ENCODE results near the gene TSC22D1. TPM values are rescaled to one million over a fixed set of nuclear protein-coding genes. Genes with fewer than 3 reads are reported as not detected.

TSC22D1 gene
- total and polyA plus RNA-seq, 2 experiments from 2014 or later: 173 to 195 TPM

DNA sequence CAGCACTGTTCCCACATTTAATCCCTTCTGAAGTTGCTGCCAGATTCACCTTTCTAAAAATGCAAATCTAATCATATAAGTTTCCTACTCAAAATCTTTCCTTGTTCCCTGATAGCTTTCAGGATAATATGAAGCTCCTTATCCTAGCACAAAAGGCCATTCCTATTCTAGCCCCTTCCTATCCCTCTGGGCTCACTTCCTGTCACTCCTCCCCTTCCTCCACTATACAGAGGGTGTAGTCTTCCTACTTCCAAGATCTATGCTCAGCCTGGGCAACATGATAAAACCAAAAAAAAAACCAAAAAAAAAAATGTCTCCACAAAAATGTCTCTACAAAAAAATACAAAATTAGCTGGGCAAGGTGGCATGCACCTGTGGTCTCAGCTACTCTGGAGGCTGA is 78.3 kb downstream of the TSC22D1 start:
- Histone ChIP-seq H3K4me2 (no peak overlapping the region), H3K9me3 (ENCODE audit: low read depth) (no peaks in the 10 kb centered on the region), H2AFZ (no peak overlapping the region), H3K27me3 (no peaks in the 10 kb centered on the region), H3K36me3 (replicated peaks; ENCODE audit: insufficient read depth, low read depth) (no peaks in the 10 kb centered on the region), H3K4me3 (no peak overlapping the region), H4K20me1 (ENCODE audit: insufficient read depth, poor library complexity, severe bottlenecking) (no peaks in the 10 kb centered on the region), H3K79me2 (peaks cover 17% of the 10 kb centered on the region), H3K4me1 (ENCODE audit: insufficient read depth) (no peaks in the 10 kb centered on the region), H3K27ac (no peak overlapping the region), H3K9me2 (replicated peaks; ENCODE audit: insufficient read depth) (no peaks in the 10 kb centered on the region)
- DNase-seq (ENCODE audit: low spot score): no peak
- TF ChIP-seq EZH2phosphoT487 (IDR thresholded peaks at IDR 0.05; ENCODE audit: low read depth, severe bottlenecking, unreplicated experiment): no peak
- TF ChIP-seq, protein P1, sequence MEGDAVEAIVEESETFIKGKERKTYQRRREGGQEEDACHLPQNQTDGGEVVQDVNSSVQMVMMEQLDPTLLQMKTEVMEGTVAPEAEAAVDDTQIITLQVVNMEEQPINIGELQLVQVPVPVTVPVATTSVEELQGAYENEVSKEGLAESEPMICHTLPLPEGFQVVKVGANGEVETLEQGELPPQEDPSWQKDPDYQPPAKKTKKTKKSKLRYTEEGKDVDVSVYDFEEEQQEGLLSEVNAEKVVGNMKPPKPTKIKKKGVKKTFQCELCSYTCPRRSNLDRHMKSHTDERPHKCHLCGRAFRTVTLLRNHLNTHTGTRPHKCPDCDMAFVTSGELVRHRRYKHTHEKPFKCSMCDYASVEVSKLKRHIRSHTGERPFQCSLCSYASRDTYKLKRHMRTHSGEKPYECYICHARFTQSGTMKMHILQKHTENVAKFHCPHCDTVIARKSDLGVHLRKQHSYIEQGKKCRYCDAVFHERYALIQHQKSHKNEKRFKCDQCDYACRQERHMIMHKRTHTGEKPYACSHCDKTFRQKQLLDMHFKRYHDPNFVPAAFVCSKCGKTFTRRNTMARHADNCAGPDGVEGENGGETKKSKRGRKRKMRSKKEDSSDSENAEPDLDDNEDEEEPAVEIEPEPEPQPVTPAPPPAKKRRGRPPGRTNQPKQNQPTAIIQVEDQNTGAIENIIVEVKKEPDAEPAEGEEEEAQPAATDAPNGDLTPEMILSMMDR (IDR thresholded peaks at IDR 0.05; ENCODE audit: poor library complexity): no peak
- TF ChIP-seq EZH2 (IDR thresholded peaks at IDR 0.05; ENCODE audit: borderline replicate concordance): no peak

DNA sequence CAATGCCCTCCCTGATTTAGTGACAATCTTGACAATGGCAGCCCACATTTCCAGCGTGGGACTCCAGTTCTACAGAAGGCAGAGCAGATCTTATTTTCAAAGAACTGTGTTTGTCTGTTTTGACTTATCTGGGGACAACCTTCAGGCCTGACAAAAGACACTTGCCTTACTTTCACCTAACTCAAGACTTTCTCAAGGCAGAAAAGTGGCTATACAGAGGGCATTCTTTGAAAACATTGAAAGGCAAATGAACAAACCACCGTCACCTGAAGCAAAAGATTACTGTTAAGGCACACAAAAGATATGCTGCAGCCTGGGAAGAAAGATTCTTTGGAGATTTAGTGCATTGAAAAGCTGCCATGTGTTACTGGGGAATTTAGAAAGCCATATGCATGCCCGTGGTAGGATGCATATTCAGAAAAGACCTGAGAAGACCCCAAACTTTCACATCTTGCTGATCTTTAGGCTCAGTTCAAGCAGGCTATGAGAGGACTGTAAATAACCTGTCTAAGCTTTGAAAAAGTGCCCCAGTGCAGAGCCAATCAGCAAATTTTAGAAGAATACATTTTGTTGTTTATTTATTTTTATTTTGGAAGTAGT is 82.8 kb downstream of the TSC22D1 start:
- H3K4me2 ChIP-seq: no peak overlapping the region
- DNase-seq (ENCODE audit: low spot score): no peak
- WGBS (ENCODE audit: low lambda C conversion rate, missing lambda C conversion rate): 77% methylated on average over 3 of the region's 3 CpGs

GRCh38 chr13:44489751-44490150 is 86.4 kb downstream of the TSC22D1 start:
- Histone ChIP-seq H3K4me1 (ENCODE audit: insufficient read depth) (no peaks in the 10 kb centered on the region), H3K4me3 (no peak overlapping the region), H3K4me2 (no peak overlapping the region), H4K20me1 (ENCODE audit: insufficient read depth, poor library complexity, severe bottlenecking) (no peaks in the 10 kb centered on the region), H3K36me3 (replicated peaks; ENCODE audit: insufficient read depth, low read depth) (no peaks in the 10 kb centered on the region), H3K27me3 (no peaks in the 10 kb centered on the region), H3K9me3 (ENCODE audit: low read depth) (no peaks in the 10 kb centered on the region), H3K79me2 (peaks cover 25% of the 10 kb centered on the region), H3K9me2 (replicated peaks; ENCODE audit: insufficient read depth) (no peaks in the 10 kb centered on the region), H3K27ac (no peak overlapping the region), H2AFZ (no peak overlapping the region)
- DNase-seq (ENCODE audit: low spot score): no peak
- TF ChIP-seq EZH2 (IDR thresholded peaks at IDR 0.05; ENCODE audit: borderline replicate concordance) (no peak), EZH2phosphoT487 (IDR thresholded peaks at IDR 0.05; ENCODE audit: low read depth, severe bottlenecking, unreplicated experiment) (no peak)
- TF ChIP-seq, protein P1 (IDR thresholded peaks at IDR 0.05; ENCODE audit: poor library complexity): no peak
- 47% methylated on average over 1 of the region's 1 CpG for WGBS (ENCODE audit: low lambda C conversion rate, missing lambda C conversion rate)

More for the DNA sequence above, 82.8 kb downstream of the TSC22D1 start:
- H3K79me2 ChIP-seq: peaks cover 25% of the 10 kb centered on the region
- H3K9me2 ChIP-seq (replicated peaks; ENCODE audit: insufficient read depth): no peaks in the 10 kb centered on the region
- no peaks in the 10 kb centered on the region for H3K27me3 ChIP-seq
- H3K36me3 ChIP-seq (replicated peaks; ENCODE audit: insufficient read depth, low read depth): no peaks in the 10 kb centered on the region
- H3K9me3 ChIP-seq (ENCODE audit: low read depth): no peaks in the 10 kb centered on the region
- H3K4me3 ChIP-seq: no peak overlapping the region
- no peaks in the 10 kb centered on the region for H3K4me1 ChIP-seq (ENCODE audit: insufficient read depth)
- no peaks in the 10 kb centered on the region for H4K20me1 ChIP-seq (ENCODE audit: insufficient read depth, poor library complexity, severe bottlenecking)
- TF ChIP-seq EZH2phosphoT487 (IDR thresholded peaks at IDR 0.05; ENCODE audit: low read depth, severe bottlenecking, unreplicated experiment) (no peak), EZH2 (IDR thresholded peaks at IDR 0.05; ENCODE audit: borderline replicate concordance) (no peak)
- TF ChIP-seq, protein P1 (IDR thresholded peaks at IDR 0.05; ENCODE audit: poor library complexity): no peak
- no peak overlapping the region for H2AFZ ChIP-seq
- H3K27ac ChIP-seq: no peak overlapping the region

Measured in hepatocyte (in vitro differentiated cells).